Activated CD8-positive, alpha-beta memory T cell treated with anti-CD3 and anti-CD28 coated beads for 36 hours (primary cell): Measurements from ENCODE around the gene CEP72. TPM values are rescaled to one million over a fixed set of nuclear protein-coding genes. Genes with fewer than 3 reads are reported as not detected.

Source experiments
- CTCF ChIA-PET: fragments of 350-600 bp; sonication (Branson Sonifier 250); formaldehyde crosslinking; loops from one replicate; lab custom pipeline; 2021; ENCODE audit warnings: antibody characterized with exemption; lab: Charles Lee
- POLR2A ChIA-PET: fragments of 350-600 bp; sonication (Branson Sonifier 250); formaldehyde crosslinking; loops from one replicate; lab custom pipeline; 2021; ENCODE audit warnings: antibody characterized with exemption; lab: Charles Lee
- total RNA-seq, 2 experiments: library from RNA; stranded (reverse); gene quantifications; one replicate each; pipeline ENCODE4 v1.2.3, GENCODE V29; 2021

The CEP72 gene
- total RNA-seq, 2 experiments from 2014 or later, result 21.5 to 23.1 TPM

DNA sequence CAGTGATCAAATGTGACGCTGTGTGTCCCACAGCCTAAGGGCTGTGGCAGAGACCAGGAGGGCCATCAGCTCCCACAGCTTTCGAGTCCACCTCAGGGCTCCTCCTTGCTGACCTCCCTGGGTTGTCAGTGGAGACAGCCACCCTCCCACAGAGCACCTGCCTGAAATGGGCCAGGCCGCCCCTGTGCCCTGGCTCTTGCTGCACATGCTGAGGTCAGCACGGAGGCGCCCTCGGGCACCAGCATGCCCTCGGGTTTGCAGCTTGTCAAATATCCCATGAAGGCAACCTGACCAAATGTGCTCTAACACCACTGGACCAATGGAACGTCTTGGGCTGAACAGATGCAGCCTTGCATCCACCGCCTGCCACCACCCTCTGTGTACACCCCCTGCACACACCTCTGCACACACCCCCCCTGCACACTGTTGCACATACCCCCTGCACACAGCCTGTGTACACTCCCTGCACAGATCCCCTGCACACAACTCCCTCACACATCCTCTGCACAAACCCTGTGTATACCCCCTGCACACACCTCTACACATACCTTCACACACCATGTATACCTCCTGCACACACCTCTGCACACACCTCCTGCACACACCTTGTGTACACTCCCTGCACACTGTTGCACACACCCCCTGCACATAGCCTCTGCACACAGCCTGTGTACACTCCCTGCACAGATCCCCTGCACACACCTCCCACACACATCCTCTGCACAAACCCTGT is 2.0 kb upstream of the CEP72 start:
- CTCF ChIA-PET, result interaction anchor here (0.6 kb wide), 1 partner anchor 870 kb away, joined by 3 read pairs; no protein-coding TSS in a partner anchor
- POLR2A ChIA-PET, result no interaction called here

DNA sequence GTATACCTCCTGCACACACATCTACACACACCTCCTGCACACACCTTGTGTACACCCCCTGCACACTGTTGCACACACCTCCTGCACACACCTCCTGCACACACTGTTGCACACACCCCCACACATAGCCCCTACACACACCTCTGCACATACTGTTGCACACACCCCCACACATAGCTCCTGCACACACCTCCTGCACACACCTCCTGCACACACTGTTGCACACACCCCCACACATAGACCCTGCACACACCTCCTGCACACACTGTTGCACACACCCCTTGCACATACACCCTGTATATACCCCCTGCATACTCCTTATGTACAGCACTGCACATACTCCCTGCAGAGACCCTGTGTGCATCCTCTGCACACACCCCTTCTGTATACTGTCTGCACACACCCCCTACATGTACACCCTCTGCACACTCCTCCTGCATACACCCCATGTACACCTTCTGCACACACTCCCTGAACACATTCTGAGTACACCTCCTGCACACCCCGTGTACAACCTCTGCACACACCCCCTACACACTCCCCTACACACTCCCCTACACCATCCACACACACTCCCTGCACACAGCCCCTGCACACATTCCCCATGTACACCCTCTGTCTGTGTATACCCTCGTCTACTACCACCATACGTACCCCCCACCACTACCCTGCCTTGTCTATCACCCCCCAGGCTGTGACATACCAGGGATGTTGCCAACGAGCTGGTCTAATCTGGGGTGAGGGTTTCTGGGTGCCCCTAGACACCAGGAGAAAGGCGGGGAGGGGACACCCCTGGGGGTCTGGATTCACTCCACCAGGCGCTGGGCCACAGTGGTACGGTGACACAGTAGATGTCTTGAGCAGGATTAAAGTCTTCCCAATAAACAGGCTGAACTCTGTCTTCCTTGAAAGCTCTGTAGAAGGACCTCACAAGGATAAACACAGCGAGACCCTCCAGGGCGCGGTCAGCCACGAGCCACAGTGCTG is 1.1 kb upstream of the CEP72 start:
- ChIA-PET CTCF (interaction anchor here (0.6 kb wide), 1 partner anchor 869 kb away, joined by 3 read pairs; no protein-coding TSS in a partner anchor), POLR2A (interaction anchor here (0.6 kb wide), 2 partner anchors 60 to 78 kb away, joined by 3 read pairs; no protein-coding TSS in a partner anchor)

DNA sequence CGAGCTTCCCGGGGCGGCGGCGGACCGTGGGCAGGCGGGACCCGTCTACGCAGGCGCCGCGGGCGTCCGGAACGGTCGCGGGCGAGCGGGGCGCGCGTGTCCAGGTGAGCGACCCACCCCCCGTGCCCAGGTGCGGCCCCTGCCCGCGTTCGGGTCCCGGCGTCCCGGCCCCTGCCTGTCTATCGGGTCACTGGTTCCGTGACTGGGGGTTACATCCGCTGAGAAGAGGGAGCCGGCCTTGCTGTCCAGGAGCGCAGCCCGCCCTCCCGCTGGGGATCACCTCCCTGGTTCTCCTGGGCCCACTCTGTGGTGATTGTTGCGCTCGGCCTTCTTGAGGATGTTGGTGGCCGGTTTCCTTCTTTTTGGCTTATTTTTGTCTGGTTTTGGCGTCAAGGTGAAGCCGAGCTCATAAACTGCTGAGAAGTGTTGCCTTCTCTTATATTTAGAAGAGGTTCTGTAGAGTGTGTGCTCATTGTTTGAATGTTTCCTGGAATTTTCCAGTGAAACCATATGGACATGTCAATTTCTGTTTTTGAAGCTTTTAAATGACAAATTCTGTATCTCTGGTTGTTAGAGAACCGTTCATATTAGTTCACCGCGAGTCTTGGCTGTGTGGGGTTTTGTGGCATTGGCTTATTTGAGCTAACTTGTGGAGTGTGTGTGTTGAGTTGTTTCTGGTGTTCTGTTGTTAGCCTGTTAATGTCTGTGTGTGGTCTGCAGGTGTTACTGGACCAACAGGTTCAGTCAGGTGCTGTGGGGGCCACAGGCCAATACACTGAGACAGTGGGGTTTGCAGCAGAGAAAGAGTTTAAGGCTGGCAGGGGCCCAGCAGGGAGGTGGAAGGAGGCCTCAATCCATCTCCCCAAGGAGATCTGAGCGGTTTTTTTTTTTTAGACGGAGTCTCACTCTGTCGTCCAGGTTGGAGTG is 621 bp downstream of the CEP72 start:
- ChIA-PET CTCF (interaction anchor here (1.1 kb wide), 1 partner anchor 327 kb away, joined by 3 read pairs; no protein-coding TSS in a partner anchor), POLR2A (no interaction called here)

DNA sequence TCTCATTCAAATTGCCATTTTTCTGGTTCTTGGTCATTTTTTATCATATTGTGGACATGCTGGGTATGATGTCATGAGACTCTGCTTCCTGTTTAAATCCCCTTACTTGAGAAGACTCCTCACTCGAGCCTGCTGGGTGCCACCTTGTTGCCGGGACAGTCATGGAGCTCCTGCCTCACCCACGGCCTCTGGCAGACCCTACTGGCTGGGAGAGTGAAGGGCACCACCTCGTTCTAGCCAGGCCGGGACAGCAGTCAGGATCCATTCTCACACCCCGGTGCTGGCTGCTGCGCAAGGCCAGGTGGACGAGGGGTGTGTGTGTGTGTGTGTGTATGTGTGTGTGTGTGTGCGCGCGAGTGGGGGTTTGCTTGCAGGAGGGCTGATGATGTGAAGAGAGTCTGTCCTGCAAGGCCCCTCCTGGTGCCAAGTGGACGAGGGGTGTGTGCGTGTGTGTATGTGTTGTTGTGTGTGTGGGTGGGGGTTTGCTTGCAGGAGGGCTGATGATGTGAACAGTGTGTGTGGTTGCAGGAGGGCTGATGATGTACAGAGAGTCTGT is 4.4 kb downstream of the CEP72 start:
- ChIA-PET POLR2A (no interaction called here), CTCF (no interaction called here)

DNA sequence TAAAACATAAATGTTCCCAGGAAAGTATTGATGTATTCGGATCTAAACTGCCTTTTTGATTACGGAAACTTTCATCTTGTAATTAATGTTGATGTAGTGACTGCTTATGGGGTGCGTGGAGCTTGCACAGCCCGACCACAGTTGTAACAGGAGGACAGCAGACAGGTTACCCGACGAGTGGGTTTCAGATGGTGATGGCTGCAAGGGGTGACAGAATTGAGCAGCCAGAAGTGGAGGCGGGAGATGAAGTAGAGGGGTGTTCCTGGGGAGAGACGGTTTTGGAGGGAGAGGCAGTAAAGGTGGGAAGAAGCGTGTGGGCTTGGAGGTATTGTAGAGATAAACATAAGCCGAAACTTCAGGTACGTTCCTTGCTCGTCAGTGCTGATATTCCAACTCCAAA is 5.8 kb downstream of the CEP72 start:
- CTCF ChIA-PET, result interaction anchor here (0.9 kb wide), 1 partner anchor 171 kb away, joined by 3 read pairs; no protein-coding TSS in a partner anchor
- POLR2A ChIA-PET, result no interaction called here

DNA sequence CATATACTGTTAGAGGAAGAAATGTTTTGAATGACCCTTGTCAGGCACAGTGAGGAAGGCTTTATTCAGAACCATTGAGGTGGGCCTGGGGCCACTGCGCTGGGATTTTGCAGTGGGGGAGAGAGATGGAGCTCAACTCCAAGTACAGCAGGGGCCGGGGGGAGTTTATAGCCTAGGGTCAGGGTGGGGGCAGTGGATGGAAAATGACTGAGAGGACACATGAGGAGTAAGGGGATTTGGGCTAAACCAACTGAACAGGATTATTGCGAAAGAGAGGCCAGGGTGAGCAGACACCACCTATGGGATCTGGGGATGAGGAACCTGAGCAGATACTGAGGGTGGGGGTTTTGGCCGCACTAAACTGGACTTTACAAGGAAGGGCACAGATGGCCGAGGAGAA is 6.3 kb downstream of the CEP72 start:
- ChIA-PET POLR2A (no interaction called here), CTCF (interaction anchor here (0.9 kb wide), 1 partner anchor 172 kb away, joined by 3 read pairs; no protein-coding TSS in a partner anchor)

DNA sequence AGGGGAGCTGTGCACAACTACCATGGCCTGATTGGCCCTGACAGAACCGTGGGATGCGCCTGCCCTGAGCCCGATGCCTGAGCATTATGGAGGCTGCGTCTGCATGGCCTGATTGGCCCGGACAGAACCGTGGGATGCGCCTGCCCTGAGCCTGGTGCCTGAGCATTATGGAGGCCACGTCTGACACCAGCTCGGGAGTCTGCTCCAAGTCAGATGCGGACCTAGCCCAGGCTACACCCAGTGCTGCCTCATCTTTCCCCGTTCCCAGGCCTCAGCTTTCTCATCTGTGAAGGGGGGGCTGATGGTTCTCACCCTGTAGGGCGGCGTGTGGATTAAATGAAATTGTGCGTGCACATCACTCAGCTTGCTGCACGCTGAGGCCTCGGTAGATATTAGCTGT is 7.3 kb downstream of the CEP72 start:
- CTCF ChIA-PET, result no interaction called here
- POLR2A ChIA-PET, result no interaction called here

DNA sequence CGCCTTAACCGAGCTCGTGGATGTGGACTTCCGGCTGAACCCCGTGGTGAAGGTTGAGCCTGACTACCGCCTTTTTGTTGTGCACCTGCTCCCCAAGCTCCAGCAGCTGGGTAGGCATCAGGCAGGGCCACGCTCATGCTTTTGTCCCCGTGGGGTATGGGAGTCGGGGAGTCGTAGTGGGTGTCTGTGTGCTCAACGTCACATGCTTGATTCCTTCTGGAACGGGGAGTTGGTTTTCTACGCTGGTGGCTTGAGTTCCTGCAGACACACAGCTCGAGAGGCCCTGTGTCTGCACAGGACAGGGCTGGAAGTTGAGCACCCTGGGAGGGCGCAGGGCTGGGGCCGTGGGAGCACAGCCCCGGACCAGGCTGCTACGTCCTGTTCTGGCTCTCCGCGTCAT is 8.0 kb downstream of the CEP72 start:
- POLR2A ChIA-PET, result no interaction called here
- CTCF ChIA-PET, result no interaction called here

DNA sequence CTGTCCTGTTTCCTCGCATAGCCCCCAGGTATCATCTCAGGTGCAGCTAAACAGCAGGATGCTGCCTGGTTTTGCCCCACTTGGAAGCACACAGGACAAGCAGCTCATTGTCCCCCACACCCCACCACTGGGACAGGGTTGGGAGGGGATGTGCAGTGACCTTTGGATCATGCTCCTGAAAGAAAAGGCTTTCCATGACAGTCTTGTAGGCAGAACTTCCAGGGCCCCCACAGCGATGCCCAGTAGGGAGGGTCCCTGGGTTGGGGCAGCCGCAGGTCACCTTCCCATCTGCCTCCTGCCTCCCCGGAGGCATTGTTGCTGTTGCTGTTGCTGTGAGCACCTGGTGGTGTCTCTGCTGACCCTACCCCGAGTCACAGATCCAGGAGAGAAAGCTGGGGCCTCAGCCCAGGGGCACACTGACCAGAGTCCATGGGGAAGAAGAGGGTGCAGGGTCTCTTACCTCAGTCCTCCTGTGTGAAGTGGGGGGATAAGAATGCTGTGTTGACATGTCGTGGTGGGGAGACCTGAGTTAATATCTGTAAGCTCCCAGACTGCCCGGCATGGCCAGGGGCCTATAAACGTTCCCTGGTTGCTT is 8.5 kb downstream of the CEP72 start:
- ChIA-PET CTCF (no interaction called here), POLR2A (no interaction called here)

DNA sequence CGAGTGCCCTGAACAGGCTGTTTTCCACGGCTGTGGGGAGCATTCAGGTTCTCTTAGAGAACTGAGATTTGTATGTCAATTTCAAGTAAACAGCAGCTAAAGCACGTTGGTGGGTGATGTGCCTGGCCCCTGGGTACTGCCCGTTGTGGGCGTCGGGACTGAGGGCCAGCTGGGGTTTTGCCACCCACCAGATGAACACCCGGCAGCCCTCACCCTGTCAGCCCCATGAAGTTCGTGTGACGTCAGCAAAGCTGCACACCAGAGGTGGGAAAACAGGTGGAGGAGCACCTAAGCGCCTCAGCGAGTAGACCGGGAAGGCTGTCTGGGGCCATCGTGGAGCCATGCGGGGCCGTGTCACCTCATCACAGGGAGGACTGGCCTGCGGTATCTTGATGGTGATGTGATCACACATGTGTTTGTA is 9.2 kb downstream of the CEP72 start:
- POLR2A ChIA-PET, result no interaction called here

DNA sequence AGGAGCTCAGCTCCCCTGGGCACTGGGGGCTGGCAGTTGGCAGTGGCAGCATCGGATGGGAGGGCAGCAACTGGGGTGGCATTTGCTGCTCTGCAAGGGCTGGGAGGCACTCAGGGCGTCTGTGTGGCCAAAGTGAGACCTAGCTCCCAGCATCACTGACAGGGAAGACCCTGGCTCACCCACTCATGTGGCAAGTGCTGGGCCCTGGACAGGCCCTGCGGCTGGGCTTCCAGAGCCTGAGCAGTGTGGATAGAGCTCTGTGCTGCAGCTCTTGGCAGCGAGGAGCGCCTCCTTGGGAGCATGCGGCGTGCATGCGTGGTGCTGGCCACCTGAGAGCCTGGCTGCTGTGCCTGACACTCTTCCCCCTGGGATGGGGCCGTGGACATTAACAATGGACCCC is 10.2 kb downstream of the CEP72 start:
- ChIA-PET CTCF (no interaction called here), POLR2A (no interaction called here)

More for the DNA sequence above, 9.2 kb downstream of the CEP72 start:
- CTCF ChIA-PET, result no interaction called here

DNA sequence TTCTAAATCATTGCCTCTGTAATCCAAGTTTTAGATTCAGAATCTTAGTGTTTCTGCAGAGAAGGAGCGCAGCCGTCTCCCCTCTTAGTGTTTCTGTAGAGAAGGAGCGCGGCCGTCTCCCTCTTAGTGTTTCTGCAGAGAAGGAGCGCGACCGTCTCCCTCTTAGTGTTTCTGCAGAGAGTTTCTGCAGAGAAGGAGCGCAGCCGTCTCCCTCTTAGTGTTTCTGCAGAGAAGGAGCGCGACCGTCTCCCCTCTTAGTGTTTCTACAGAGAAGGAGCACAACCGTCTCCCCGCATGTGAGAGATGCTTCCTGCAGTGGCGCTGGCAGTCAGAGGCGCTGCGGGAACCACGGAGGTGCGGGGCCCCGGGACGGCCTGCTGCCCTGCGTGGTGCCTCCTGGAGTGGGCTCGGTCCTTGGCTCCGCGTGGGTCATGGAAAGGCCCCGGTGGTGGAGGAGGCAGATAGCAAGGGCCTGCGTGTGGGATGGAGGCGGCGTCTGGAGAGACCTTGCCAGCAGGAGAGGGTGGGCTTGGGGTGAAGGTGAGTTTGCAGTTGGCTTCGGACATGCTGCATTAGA is 10.9 kb downstream of the CEP72 start:
- POLR2A ChIA-PET, result no interaction called here

DNA sequence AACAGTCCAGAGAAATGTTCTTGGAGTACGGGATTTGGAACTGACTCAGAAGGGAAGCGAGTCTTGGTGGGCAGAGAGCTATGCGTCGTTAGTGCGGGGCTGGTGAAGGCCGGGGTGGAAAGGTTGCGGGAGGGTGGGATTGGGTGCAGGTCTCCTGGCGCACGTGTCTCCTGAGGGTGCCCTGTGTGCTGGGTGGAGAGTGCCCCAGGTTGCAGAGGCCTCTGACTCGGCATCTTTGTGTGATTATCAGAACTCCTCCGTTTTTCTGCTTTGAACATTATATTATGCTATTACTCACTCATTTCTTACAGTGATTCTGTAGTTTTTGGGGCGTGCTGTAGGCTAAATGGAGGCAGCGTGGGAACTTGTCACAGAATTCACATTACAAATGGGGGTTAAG is 11.4 kb downstream of the CEP72 start:
- ChIA-PET CTCF (no interaction called here), POLR2A (no interaction called here)

More for the DNA sequence above, 10.9 kb downstream of the CEP72 start:
- CTCF ChIA-PET, result no interaction called here

DNA sequence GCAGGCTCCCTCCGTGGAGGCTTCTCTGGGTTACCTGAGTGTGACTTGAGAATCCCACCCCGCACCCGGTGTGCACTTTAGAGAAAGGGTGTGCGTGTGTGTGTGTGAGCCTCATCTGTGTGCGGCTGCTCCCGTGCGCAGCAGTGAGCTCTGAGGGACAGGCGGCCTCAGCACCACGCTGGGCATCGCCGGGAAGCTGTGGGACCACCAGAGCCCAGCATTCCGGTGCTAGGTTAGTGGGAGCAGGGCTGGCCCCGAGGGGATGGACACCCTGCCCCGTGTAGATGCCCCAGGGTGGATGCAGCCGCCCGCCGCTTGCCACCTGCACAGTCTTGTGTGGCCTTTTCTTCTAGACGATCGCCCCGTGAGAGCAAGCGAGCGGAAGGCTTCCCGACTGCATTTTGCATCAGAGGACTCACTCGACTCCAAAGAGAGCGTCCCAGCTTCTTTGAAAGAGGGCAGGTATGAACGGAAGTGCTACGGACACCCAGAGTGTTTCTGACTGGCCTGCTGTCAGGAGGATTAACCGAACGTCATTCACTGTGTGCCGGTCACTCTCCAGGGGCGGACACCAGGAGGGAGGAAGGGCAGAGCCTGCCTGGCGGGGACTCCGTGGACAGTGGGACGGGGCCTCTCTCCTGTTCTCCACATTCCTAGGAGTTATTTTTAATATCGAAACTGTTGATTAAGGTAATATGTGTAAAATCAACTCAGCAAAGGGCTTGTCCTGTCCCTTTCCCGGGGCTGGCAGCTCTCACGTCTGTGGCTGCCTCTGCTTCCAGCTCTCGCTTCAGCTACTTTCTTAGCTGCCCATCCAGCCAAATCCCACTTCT is 12.2 kb downstream of the CEP72 start:
- ChIA-PET POLR2A (no interaction called here), CTCF (no interaction called here)

DNA sequence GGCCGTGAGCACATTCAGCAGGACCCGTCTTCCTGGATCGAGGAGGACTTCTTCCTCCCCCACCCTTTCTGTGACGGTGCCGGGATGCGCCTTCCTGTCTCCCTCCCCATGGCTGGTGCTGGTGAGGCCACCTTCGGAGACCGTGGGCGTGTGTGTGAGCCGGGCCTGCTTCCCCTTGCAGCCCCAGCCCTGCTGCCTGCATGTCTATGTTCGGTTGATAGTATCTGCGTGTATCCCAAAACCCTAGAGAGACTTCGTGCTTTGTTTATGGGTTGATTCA is 12.8 kb downstream of the CEP72 start:
- POLR2A ChIA-PET, result no interaction called here
- CTCF ChIA-PET, result no interaction called here

DNA sequence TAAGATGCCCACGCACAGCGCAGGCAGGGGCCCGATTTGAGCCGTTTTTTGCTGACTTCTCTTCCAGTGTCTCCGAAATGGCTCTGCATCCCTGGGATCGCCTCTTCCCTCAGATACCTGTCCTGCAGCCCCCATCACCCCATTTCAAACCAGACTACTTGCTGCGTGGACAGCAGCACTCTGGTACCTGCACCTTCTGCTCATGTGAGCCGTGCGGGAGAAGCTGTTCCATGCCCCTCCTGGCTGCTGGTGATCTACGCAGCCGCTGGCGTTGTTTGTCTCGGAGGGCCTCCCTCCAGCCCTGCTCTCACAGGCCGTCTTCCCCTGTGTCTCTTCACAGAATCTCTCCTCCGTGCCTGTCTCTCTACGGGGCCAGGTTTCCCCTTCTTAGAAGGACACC is 13.4 kb downstream of the CEP72 start:
- ChIA-PET CTCF (no interaction called here), POLR2A (no interaction called here)

DNA sequence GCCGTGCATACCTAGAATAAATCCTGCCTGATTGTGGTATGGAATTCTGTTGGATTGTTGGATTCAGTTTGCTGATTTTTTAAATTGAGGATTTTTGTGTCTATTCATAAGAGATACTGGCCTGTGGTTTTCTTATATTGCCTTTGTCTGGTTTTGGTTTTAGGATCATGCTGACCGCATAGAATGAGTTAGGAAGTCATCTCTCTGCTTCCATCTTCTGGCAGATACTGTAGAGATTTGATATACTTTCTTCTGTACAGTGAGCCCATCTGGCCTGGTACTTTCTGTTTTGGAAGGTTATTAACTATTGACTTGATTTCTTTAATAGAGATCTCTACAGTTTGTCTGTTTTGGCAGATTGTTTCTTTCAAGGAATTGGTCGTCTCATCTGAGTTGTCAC is 14.7 kb downstream of the CEP72 start:
- POLR2A ChIA-PET, result no interaction called here
- CTCF ChIA-PET, result no interaction called here
